ENCODE measurements around the gene TMEM176A.
"Not testable (repeated sequence)": the region's sequence is repeated elsewhere in the genome, so short reads cannot be mapped to it uniquely, and the experiment has no call there.

Gene TMEM176A, protein sequence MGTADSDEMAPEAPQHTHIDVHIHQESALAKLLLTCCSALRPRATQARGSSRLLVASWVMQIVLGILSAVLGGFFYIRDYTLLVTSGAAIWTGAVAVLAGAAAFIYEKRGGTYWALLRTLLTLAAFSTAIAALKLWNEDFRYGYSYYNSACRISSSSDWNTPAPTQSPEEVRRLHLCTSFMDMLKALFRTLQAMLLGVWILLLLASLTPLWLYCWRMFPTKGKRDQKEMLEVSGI

DNA sequence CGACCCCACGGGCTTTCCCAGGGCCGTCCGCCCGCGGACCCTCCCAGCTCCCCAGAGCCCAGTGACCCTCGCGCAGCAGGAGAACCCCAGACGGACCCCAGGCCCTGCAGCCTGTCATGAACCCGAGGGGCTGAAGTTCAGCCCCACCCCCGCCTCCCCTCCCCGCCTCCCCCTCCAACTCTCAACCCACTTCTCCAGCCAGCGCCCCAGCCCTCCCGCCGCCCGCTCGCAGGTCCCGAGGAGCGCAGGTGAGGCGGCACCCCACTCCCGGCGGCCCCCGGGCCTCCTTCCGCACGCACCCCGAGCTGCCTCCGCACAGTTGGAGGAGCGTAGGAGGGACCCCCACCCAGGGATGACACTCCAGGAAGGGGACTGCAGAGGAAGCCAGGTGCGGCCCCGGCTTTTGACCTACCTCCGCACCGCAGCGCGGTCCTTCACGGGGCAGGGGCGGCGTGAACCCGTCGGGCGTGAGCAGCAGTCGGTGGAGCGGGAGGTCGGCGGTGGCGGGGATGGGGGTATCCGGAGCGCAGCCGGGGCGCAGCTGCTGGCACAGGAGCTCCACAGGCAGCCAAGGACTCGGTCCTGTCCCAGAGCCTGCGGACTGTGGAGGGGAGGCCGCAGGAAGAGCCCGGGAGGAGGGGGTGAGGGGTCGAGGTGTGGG lies at the start of gene TMEM176A:
TSS of gene TMEM176A (plus strand) at position 189 of the 661 bp plus-strand sequence. CDS start 782 bp downstream, outside the sequence.
- DNase-seq = peak; percentile 11 to 12

DNA sequence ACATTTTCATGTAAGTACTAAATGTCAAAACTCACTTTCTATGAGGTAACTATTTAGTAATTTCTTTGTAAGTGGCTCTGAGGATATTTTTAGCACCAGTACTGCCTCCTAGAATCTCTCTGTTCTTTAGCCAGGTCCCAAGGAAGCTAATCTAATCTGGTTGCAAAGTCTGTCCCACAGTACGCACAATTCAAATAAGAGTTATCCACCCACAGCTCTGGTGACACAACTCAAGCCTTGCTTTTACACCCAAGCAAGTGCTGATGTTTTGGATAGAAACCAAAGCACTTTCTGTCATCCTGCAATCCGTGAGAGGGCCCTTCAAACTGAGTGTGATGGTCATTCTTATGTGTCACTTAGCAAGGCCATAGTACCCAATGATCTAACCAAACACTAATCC lies 48.9 kb upstream of the TMEM176A start:
- DNase-seq = no peak

DNA sequence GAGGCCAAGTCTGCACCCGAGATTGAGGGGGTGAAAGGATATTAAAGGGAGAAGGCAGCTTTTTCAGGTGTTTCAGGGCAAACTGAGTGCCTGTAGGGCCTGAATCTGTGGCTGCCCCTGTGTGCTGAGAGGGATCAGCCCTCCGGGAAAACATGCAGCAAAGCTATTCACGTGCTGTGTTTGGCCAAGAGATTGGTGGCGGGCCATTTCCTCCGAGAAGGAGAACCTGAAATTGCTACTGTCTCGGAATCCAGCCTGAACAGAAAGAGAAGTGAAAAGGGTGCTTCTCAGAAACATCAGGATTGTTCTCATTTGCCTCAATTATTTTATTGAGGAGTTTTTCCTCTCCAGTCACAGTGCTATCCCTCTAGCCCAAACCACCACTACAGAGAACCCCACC lies 47.3 kb upstream of the TMEM176A start:
- DNase-seq = no peak

DNA sequence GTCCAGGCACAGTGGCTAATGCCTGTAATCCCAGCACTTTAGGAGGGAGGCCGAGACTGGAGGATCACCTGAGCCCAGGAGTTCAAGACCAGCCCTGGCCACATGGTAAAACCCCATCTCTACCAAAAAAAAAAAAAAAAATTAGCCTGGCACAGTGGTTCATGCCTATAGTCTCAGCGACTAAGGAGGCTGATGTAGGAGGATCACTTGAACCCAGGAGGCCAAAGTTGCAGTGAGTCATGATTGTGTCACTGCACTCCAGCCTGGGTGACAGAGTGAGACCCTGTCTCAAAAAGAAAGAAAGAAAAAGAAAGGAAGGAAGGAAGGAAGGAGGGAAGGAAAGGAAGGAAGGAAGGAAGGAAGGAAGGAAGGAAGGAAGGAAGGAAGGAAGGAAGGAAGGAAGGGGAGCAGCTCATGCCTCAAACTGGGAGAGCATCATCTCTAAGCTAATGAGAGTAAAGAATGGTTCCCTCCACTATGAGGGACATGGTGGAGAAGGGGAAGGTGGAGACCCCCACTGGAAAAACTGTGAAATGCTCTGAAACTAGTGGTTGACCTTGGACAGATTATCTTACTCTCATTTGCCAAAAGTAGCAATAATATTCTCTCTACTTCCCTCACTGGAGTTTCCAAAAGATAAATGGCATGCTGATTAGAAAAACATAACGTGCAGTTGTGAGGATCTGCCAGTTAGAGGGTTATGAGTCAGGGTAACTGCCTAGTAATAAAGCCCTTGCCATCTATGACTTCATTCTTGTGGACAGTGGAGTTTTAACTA lies 46.6 kb upstream of the TMEM176A start:
- DNase-seq = no peak

DNA sequence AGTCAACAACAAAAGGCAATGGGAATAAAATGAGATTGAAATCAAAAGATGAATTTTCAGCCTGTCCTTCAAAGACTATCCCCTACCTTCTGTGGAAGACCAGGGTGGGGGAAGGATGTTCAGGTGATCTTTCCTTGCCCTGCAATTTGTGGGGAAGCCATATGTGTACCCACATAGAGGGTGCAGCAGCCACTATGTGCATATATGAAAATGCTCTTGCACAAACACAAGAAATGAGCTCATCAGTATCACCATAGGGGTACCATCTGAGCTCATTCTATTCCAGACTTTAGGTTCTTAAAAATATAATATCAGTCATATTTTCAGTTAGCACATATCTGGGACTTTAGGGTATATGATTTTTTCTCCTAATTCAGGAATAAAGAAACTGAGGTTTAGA lies 45.6 kb upstream of the TMEM176A start:
- no peak for DNase-seq

DNA sequence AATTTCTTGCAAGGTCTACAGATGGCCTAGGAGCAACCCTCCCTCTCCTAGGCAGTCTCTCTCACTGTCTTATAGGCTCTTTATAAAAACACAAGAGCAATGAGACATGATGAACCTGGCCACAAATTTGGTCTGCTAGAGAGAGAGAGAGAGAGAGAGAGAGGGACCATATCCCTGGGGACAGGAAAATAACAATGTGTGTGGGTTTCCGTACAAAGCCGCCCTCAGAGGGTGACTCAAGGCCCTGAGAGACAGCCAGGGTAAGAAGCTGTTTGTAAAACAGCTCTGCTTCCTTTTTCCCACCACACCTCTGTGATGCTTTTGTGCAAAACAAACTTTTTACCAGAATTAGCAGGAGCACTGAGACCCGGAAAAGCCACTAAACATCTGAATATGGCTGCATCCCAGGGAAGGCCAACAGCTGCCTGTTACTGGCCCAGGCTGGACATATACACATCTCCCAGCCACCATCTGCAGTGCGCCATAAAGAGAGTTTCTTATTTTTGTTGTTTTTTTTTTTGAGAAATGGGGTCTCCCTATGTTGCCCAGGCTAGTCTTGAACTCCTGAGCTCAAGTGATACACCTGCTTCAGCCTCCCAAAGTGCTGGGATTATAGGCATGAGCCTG lies 45.0 kb upstream of the TMEM176A start:
- peak; percentile 66 to 69 for DNase-seq

DNA sequence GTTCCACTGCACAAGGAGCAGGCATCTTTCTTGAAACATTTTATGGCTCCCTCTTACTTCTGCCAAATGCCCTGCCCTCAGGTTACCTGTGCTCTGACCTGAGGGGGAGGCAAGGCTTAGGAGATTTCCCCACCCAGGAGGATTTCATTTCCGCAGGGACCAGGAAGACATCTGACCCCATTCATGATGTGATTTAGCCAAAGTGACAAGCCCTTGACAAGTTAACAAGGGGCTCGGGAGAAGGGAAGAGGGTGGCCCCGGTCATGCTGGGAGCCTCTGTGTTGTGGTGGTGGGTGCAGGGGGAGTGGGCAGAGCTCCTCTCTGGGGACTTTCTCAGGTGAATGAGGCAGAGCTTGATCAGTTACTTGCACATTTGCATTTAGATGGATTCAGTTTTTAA lies 44.4 kb upstream of the TMEM176A start:
- DNase-seq = no peak

DNA sequence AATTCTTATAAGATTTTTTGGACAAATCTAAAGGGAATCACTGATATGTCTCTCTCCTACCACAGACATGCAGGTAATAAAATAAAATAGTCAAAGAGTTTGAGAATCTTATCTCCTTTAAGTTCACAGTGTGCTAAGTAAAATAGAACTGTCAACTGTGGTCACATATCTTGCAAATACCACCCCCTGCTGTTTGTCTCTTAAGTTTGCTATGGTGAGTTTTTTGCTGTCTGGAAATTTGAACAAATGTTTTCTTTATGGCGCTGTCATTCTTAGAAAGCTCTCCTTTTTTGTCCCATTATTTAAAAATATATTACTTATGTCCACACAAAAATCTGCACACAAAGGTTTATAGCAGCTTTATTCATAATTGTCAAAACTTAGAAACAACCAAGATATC lies 43.7 kb upstream of the TMEM176A start:
- DNase-seq = no peak

DNA sequence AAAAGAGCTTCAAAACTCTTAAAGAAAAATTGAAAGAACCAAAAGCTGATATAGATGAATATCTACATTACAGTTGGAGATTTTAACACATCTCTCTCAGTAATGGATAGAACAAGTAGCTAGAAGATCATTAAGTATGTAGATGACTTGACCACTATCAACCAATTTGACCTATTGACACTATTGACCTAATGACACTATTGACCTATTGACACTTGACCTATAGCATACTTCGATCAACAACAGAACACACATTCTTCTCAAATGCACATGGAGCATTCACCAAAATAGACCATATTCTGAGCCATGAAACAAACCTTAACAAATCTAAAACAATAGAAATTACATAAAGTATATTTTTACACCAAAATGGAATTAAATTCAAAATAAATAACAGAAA lies 41.1 kb upstream of the TMEM176A start:
- no peak for DNase-seq

DNA sequence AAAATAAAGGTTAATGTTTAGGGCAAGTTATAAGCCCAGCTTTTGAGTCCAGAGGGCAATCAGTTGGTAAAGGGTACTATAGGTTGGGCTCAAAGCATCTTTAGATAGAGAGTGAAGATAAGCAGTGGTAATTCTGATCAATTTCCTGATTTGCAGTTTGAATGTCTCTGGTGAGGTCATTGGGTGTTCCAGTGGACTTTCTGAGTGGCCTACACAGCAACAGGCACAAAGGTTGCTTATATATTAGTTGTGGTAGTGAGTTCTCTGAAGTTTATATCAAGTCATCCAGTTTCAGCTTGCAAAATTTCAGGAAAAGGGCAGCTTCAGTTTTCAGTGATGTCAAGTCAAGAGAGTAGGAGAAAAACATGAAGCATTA lies 34.2 kb upstream of the TMEM176A start:
- DNase-seq = no peak

DNA sequence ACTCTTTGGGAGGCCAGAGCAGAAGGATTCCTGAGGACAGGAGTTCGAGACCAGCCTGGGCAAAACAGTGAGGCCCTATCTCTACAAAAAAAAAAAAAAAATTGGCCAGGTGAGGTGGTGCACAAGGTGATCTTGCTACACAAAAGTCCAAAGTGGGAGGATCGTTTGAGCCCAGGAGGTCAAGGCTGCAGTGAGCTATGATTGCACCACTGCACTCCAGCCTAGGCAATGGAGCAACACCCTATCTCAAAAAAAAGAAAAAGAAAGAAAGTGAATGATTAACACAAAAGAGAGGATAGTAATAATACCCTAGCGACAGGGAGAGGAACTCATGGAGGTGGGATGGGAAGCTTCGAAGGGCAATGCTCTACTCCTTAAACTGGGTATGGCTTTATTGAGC lies 30.8 kb upstream of the TMEM176A start:
- DNase-seq = no peak

DNA sequence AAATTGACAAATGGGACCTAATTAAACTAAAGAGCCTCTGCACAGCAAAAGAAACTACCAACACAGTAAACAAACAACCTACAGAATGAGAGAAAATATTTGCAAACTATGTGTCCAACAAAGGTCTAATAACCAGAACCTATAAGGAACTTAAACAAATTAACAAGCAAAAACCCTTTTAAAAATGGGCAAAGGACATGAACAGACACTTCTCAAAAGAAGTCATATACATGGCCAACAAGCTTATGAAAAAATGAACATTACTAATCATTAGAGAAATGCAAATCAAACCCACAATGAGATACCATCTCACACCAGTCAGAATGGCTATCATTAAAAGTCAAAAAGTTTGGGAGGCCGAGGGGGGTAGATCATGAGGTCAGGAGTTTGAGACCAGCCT lies 26.4 kb upstream of the TMEM176A start:
- DNase-seq = not testable (repeated sequence)

DNA sequence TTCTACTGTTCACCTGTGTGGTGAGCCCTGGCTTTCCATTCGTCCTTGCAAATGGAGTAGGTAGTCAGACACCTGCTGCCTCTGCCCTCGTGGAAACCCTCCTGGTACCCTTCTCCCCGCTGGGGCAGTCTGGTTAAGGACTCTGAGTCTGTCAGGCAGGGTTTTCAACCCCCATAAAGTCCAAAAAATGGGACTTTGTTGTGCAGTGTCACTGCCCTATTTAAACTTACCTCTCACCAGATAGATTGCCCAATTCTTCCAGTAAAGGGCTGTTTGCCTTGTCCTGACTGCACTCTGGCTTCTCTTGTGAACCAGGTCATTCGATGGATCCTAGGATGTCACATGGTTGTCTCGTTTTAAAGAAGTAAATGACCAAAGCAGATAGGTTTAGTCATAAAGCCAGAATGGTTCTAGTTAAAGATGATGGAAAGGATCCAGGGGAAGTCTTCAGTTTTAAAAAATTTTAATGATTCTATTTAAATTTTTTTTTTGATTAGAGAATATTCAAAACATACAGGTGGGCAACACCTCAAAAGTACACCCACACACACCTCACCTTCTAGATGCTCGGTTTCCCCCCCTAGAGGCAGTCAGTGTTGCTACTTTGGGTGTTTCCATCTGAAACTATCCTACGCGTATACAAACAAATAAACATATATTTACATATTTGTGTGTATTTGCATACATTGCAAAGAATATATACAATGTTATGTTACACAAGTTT lies 22.4 kb upstream of the TMEM176A start:
- DNase-seq = no peak

DNA sequence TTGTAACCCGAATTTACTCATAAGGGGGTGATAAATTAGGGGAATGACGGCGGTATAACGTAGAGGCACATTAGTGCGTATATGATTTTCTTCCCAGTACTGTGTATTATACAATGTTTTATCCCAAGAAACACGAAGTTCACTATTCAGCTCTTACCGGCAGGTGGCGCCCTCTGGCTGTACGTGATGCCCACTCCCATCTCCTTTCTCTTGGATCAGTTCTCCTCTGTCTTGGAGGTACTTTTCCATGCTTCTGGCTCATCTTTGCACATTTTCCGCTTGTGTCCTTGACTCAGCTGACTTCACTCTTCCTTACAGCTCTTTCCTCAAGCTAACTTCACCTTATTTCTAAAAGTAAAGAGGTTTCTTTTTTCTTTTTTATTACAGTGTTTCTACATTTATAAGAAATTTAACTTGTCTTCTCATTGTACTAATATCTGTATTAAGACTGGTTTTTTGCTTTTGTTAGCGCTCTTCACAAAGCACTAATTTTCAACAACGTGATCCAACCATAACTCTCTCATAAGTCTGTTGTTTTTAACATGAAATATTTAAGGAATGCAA lies 21.7 kb upstream of the TMEM176A start:
- peak; percentile 69 to 73 for DNase-seq

DNA sequence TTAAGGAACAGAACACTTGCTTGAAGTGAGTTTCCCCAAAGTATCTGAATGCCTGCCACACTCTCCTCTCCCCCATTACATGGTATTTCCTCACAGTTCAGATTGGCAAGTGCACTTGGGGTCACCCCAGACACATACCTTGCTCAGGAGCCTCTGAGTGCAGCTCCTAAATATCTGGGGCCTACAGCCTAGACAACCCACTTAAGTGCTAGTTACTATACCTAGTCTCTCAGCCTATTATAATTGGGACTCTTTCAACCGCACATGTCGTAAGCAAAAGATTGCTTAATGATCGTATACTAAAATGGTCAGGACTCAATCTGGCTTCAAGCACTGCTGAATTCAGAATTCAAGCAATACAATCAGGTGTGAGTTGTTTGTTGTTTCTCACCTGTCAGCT lies 20.3 kb upstream of the TMEM176A start:
- no peak for DNase-seq

DNA sequence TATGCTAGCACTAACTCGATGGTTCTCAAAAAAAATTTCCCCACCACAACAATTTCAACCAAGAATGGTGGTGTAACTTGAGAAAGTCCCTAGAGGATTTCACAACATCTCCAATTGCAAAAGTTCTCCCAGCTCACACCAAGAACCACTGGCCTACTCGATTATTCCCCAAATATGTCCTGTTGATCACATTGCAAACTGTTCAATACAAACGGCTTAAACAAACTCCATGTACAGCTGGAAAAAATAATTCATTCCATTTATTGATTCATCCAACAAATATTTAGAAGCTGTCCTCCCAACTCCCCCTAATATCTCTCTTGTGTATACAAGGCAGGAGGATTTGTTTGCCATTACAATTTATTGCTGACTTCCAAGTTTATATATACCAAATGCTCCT lies 19.5 kb upstream of the TMEM176A start:
- DNase-seq = no peak

DNA sequence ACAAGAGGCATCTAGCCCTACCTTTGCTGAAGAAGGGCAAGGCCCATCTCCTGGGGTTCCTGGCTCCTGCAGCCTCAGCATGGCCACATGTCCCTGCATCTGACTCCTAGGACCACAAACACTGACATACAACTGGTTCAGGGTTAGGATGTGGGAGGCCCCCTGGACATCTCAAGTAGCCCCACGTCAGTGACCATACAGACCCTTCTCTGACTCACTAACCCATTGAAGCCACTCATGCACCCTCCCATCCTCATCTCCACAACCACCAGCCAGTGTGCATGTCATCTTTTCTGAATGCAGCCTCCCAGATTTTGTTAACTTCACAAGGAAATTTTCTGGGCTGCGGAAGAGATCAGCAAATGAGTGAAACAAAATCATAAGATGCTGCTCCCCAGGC lies 18.6 kb upstream of the TMEM176A start:
- no peak for DNase-seq

DNA sequence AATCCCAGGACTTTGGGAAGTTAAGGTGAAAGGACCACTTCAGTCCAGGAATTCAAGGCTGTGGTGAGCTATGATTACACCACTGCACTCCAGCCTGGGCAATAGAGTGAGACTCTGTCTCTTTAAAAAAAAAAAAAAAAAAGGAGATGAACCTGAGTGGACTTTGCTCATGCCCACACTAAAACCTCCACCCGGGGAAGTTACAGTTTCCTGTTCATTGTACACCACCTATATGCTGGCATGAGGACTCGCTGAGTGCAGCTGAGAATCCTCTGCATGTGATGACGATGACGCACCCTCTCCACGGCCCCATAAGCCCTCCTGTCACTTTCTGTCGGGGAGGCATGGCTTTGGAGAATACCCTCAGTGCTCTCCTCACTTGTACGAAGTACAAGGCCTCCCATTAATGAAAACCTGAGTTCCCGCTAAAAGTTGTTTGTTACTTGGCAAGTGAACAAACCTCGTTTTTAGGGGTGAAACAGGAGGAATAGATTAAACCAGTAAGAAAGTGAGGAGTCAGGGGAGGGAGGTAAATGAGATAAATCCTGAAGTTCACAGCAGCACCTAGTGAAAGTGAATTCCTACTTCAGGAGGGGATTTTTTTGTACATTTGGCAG lies 16.3 kb upstream of the TMEM176A start:
- no peak for DNase-seq

DNA sequence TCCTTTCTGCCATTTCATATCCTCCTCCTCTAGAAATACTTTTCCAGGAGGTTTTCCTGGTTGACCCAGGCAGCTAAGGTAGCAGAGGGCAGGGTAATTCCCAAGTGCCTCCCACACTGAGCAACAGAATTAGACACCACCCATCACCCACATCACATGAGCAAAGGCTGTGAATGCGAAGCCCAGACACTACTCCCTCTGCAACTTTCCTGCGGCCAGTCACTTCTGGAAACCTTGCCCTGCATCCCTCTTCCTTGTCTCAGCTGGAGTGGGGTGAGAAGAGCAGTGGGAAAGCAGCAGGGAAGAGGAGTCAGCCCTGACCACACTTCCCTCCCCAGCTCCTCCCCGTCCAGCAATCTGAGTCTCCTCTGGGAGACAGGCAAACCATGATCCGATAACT lies 15.6 kb upstream of the TMEM176A start:
- no peak for DNase-seq

DNA sequence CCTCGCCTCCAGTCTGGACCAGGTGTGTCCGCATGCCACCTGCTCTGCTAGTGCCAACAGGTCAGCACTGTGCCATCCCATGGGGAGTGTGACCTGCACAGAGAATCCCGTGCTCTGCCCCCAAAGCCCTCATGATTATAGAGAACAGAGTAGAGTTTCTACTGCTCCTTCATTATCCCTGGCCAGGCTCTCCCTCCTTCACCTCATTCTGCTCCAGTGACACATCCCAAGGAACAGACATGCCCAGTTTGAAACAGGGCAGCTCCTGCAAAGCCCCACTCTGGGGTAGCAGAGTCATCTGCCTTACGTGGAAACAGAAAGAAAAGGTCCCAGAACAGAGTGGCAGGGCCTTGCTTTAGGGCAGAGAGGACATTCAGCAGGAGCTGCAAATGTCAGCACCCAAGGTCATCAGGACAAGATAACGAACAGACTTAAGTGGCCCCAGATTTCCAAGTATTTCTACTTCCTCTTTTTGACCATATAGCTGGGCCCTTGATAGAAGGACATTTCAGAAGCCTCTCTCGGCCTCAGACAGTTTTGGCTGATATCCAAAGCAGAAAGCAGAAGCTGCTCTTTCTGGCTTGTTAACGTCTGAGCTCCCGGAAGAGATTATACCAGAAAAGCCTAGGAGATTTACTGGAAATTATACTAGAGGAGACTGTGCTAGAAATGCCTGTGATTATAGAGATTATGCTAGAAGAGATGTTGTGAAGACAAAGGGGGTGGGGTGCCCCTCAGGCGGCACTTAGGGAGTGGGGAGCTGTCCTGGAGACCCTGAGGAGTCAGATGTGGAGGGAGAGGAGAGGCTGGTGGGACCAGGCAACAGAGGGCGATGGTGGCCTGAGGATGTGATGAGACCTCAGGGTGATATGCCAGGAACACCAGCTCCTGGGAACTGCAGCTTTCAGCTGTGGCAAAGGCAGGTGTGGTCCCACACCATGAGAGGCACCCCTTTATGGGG lies 13.0 kb upstream of the TMEM176A start:
- no peak for DNase-seq

All from activated CD4-positive, alpha-beta T cell treated with anti-CD3 and anti-CD28 coated beads, Interleukin-2, amount 50 U/mL, for 4 hours (primary cell).